ENCODE results near the gene SERPINB13. TPM values are rescaled to one million over a fixed set of nuclear protein-coding genes. Genes with fewer than 3 reads are reported as not detected.
A peak's percentile ranks its signal among the peaks of the same experiment; 100 is the strongest.

Gene SERPINB13, protein sequence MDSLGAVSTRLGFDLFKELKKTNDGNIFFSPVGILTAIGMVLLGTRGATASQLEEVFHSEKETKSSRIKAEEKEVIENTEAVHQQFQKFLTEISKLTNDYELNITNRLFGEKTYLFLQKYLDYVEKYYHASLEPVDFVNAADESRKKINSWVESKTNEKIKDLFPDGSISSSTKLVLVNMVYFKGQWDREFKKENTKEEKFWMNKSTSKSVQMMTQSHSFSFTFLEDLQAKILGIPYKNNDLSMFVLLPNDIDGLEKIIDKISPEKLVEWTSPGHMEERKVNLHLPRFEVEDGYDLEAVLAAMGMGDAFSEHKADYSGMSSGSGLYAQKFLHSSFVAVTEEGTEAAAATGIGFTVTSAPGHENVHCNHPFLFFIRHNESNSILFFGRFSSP
- under 0.01 TPM in 1 of 2 replicates, not detected in the other for total RNA-seq

DNA sequence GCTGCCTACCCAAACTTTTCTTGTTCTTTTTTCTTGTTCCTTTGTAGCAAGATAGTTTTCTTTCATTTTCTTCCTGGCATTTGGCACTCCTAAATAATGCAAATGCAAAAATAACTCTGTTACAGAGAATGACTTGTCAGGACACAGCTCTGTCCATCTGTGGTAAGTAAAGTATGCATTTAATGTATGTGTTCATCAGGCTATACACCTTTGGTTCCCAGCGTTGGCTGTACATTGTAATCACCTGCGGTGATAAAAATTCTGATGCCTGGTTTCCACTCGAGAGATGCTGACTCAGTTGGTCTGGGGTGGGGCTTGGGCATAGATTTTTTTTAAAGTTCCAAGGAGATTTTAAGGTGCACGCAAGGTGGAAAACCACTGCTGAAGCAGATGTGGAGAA is at the start of gene SERPINB13:
TSS of gene SERPINB13 (plus strand) at position 378 of the 400 bp plus-strand sequence. CDS start 1,325 bp downstream, outside the sequence.
- H3K27me3 ChIP-seq (ENCODE audit: insufficient read depth, low read length) = peaks cover 2% of the 10 kb centered on the region
- no peaks in the 10 kb centered on the region for H3K4me1 ChIP-seq (ENCODE audit: insufficient read depth, low read length)
- no peaks in the 10 kb centered on the region for H3K79me2 ChIP-seq (ENCODE audit: insufficient read depth, low read length)
- no peak for DNase-seq (ENCODE audit: insufficient read length, low spot score, missing footprints)
- H3K4me2 ChIP-seq (ENCODE audit: insufficient read depth, low read length) = no peak within 1 kb of the TSS
- H3K4me3 ChIP-seq (ENCODE audit: insufficient read depth, low read length) = no peak within 1 kb of the TSS
- H2AFZ ChIP-seq (ENCODE audit: low read length) = no peak within 1 kb of the TSS
- TF ChIP-seq, protein P1, sequence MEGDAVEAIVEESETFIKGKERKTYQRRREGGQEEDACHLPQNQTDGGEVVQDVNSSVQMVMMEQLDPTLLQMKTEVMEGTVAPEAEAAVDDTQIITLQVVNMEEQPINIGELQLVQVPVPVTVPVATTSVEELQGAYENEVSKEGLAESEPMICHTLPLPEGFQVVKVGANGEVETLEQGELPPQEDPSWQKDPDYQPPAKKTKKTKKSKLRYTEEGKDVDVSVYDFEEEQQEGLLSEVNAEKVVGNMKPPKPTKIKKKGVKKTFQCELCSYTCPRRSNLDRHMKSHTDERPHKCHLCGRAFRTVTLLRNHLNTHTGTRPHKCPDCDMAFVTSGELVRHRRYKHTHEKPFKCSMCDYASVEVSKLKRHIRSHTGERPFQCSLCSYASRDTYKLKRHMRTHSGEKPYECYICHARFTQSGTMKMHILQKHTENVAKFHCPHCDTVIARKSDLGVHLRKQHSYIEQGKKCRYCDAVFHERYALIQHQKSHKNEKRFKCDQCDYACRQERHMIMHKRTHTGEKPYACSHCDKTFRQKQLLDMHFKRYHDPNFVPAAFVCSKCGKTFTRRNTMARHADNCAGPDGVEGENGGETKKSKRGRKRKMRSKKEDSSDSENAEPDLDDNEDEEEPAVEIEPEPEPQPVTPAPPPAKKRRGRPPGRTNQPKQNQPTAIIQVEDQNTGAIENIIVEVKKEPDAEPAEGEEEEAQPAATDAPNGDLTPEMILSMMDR (IDR thresholded peaks at IDR 0.05; ENCODE audit: extremely low read depth, low read depth, low read length) = no peak
- no peaks in the 10 kb centered on the region for H3K9me3 ChIP-seq (ENCODE audit: low read depth, low read length)
- H4K20me1 ChIP-seq (ENCODE audit: insufficient read depth, low read length) = no peaks in the 10 kb centered on the region
- H3K27ac ChIP-seq (ENCODE audit: low read depth, low read length) = no peak within 1 kb of the TSS
- H3K36me3 ChIP-seq (ENCODE audit: insufficient read depth, low read length) = no peaks in the 10 kb centered on the region

DNA sequence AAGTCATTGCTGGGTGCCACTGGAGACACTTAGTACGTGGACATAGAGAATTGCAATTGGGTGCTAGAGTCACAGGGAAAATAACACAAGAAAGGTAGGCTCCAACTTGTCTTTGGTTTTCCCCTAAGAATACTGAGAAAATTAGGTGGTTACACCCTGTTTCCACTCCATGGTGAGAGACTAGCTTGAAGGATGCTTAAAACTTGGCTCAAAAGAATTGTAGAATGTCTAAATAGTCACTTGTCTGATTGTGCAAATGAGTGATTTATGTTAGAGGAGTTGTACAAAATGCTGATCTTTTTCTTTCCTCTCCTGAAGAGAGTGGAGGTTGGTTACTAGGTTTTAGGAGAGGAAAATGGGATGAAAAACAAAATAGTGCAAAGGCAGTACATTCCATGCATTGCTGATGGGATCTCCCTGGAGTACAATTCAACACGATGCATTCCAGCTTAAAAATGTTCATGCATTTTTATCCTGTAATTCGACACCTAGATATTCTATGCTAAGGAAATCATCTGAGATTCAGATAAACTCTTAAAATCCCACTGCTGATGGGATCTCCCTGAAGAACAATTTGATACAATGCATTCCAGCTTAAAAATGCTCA is 47.1 kb upstream of the SERPINB13 start:
- Histone ChIP-seq H3K4me3 (ENCODE audit: insufficient read depth, low read length) (no peak overlapping the region), H2AFZ (ENCODE audit: low read length) (no peak overlapping the region), H3K27ac (ENCODE audit: low read depth, low read length) (no peak overlapping the region), H4K20me1 (ENCODE audit: insufficient read depth, low read length) (no peaks in the 10 kb centered on the region), H3K4me1 (ENCODE audit: insufficient read depth, low read length) (peaks cover 8% of the 10 kb centered on the region), H3K36me3 (ENCODE audit: insufficient read depth, low read length) (no peaks in the 10 kb centered on the region), H3K27me3 (ENCODE audit: insufficient read depth, low read length) (no peaks in the 10 kb centered on the region), H3K4me2 (ENCODE audit: insufficient read depth, low read length) (peak overlapping the region; percentile 8), H3K79me2 (ENCODE audit: insufficient read depth, low read length) (no peaks in the 10 kb centered on the region), H3K9me3 (ENCODE audit: low read depth, low read length) (no peaks in the 10 kb centered on the region)
- DNase-seq (ENCODE audit: insufficient read length, low spot score, missing footprints) = peak; percentile 18
- TF ChIP-seq, protein P1 (IDR thresholded peaks at IDR 0.05; ENCODE audit: extremely low read depth, low read depth, low read length) = no peak

DNA sequence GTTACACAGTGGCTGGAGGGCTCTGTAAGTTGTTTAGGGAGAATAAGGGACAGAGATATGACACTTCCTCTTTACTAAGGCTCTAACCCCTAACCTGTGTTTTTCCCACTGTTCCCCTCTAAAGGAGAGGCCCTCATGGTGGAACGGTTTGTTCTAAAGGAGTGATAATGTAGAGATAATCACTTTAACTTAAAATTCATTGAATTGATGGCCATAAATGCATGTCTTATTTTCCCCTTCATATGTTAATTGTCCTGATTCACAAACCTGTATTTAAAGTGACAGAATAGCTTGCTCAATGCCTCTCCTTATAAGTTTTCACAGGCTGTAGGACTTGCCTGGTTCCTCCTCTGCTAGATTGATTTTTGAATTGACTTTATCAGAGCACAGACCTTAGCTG is 45.1 kb upstream of the SERPINB13 start, which contains the start of gene SERPINB12:
TSS of gene SERPINB12 (plus strand) at position 301 of the 400 bp plus-strand sequence. CDS start 13,791 bp downstream, outside the sequence.
- Histone ChIP-seq H3K9me3 (ENCODE audit: low read depth, low read length) (no peaks in the 10 kb centered on the region), H3K36me3 (ENCODE audit: insufficient read depth, low read length) (no peaks in the 10 kb centered on the region), H3K27ac (ENCODE audit: low read depth, low read length) (no peak within 1 kb of the TSS), H3K4me2 (ENCODE audit: insufficient read depth, low read length) (no peak within 1 kb of the TSS), H3K4me1 (ENCODE audit: insufficient read depth, low read length) (peaks cover 8% of the 10 kb centered on the region), H4K20me1 (ENCODE audit: insufficient read depth, low read length) (no peaks in the 10 kb centered on the region), H2AFZ (ENCODE audit: low read length) (no peak within 1 kb of the TSS), H3K27me3 (ENCODE audit: insufficient read depth, low read length) (no peaks in the 10 kb centered on the region), H3K4me3 (ENCODE audit: insufficient read depth, low read length) (no peak within 1 kb of the TSS), H3K79me2 (ENCODE audit: insufficient read depth, low read length) (no peaks in the 10 kb centered on the region)
- TF ChIP-seq, protein P1 (IDR thresholded peaks at IDR 0.05; ENCODE audit: extremely low read depth, low read depth, low read length) = no peak
- no peak for DNase-seq (ENCODE audit: insufficient read length, low spot score, missing footprints)

DNA sequence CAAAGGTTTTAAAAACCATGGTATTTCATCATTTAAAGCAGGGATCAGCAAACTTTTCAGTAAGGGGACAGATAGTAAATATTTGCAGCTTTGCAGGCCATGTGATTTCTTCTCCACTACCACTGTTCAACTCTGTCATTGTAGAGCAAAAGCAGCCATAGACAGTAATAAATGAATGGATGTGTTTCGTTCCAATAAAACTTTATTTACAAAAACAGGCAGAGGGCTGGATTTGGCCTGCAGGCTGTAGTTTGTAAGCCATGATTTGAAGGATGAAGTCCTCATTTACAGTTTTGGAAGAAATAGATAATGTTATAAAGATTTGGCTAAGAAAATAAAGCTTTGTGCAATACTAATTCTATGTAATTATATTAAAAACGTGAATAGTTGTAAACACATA is 43.1 kb upstream of the SERPINB13 start:
- H3K9me3 ChIP-seq (ENCODE audit: low read depth, low read length) = no peaks in the 10 kb centered on the region
- H3K79me2 ChIP-seq (ENCODE audit: insufficient read depth, low read length) = no peaks in the 10 kb centered on the region
- H3K27ac ChIP-seq (ENCODE audit: low read depth, low read length) = no peak overlapping the region
- peaks cover 8% of the 10 kb centered on the region for H3K4me1 ChIP-seq (ENCODE audit: insufficient read depth, low read length)
- DNase-seq (ENCODE audit: insufficient read length, low spot score, missing footprints) = no peak
- H2AFZ ChIP-seq (ENCODE audit: low read length) = no peak overlapping the region
- no peaks in the 10 kb centered on the region for H4K20me1 ChIP-seq (ENCODE audit: insufficient read depth, low read length)
- H3K27me3 ChIP-seq (ENCODE audit: insufficient read depth, low read length) = no peaks in the 10 kb centered on the region
- TF ChIP-seq, protein P1 (IDR thresholded peaks at IDR 0.05; ENCODE audit: extremely low read depth, low read depth, low read length) = no peak
- no peaks in the 10 kb centered on the region for H3K36me3 ChIP-seq (ENCODE audit: insufficient read depth, low read length)
- no peak overlapping the region for H3K4me2 ChIP-seq (ENCODE audit: insufficient read depth, low read length)
- no peak overlapping the region for H3K4me3 ChIP-seq (ENCODE audit: insufficient read depth, low read length)
